ENCODE measurements around the gene FNDC3B. TPM values are rescaled to one million over a fixed set of nuclear protein-coding genes. Genes with fewer than 3 reads are reported as not detected.

The FNDC3B gene
- total and polyA plus RNA-seq, 2 donors (not counting 3 experiments of a cell fraction or from before 2014, with no cell fraction given), result 91.6 to 295 TPM

GRCh38 chr3:172376881-172377280, 337.5 kb downstream of the FNDC3B start:
- no peak for DNase-seq (ENCODE audit: low read depth, low spot score)
- H3K4me3 ChIP-seq (replicated peaks in 1 of 3; ENCODE audit: insufficient read depth in 1 of 3, low read depth in 1 of 3, low read length in 3 of 3), result no peak overlapping the region
- no peak overlapping the region for H2AFZ ChIP-seq (ENCODE audit: low read depth, low read length)
- dilution Hi-C loops (cut with MboI; ENCODE audit: extremely low pct_ligation_motif_present, low sequenced_read_pairs), result no loop called here
- no peaks in the 10 kb centered on the region for H3K27me3 ChIP-seq (ENCODE audit: control insufficient read depth in 2 of 2, insufficient read depth in 2 of 2, low read length in 2 of 2)
- no peaks in the 10 kb centered on the region for H3K4me1 ChIP-seq (ENCODE audit: control insufficient read depth, extremely low read depth, insufficient read depth, low read length)
- no peaks in the 10 kb centered on the region for H4K20me1 ChIP-seq (replicated peaks; ENCODE audit: control insufficient read depth, extremely low read depth, insufficient read depth, low read length)
- BruUV-seq (replicated peaks), result no TSS peak
- no peaks in the 10 kb centered on the region for H3K9me1 ChIP-seq (replicated peaks; ENCODE audit: control insufficient read depth, extremely low read depth, insufficient read depth, low read length)
- H3K9me3 ChIP-seq (replicated peaks; ENCODE audit: control insufficient read depth, insufficient read depth, low read length), result no peaks in the 10 kb centered on the region
- intact Hi-C loops (cut with micrococcal nuclease), result no loop called here
- ChIA-PET POLR2A (no interaction called here), CTCF (interaction anchor here (1.0 to 2.0 kb wide), 3 partner anchors 12 to 292 kb away, joined by 3 to 6 read pairs (median 4); no protein-coding TSS in a partner anchor)
- TF ChIP-seq CTCF (IDR thresholded peaks at IDR 0.05; ENCODE audit: extremely low read depth in 1 of 2, insufficient read depth in 1 of 2, low read depth in 1 of 2, low read length in 2 of 2) (no peak), GATA2 (IDR thresholded peaks at IDR 0.05; ENCODE audit: insufficient read depth, insufficient read length, low read depth, low read length) (no peak), EZH2 (IDR thresholded peaks at IDR 0.05; ENCODE audit: borderline replicate concordance, low read depth, low read length, severe bottlenecking) (no peak), MAX (IDR thresholded peaks at IDR 0.05; ENCODE audit: insufficient read depth, insufficient read length) (no peak), FOS (IDR thresholded peaks at IDR 0.05; ENCODE audit: borderline replicate concordance, insufficient read depth, low read length) (no peak), POLR2AphosphoS5 (IDR thresholded peaks at IDR 0.05; ENCODE audit: insufficient read depth, low read depth, low read length) (no peak), JUN (IDR thresholded peaks at IDR 0.05; ENCODE audit: borderline replicate concordance, insufficient read depth, insufficient read length, low read depth) (no peak), POLR2A (IDR thresholded peaks at IDR 0.05; ENCODE audit: low read depth, low read length) (no peak), MYC (IDR thresholded peaks at IDR 0.05; ENCODE audit: low read depth, low read length) (no peak)
- no peak overlapping the region for H3K27ac ChIP-seq (ENCODE audit: insufficient read depth, low read depth, low read length)
- peaks cover 32 to 38% of the 10 kb centered on the region in 2 experiments for H3K36me3 ChIP-seq (ENCODE audit: control insufficient read depth in 2 of 2, extremely low read depth in 1 of 2, insufficient read depth in 2 of 2, low read length in 2 of 2)
- peaks cover 3% of the 10 kb centered on the region for H3K79me2 ChIP-seq (ENCODE audit: control insufficient read depth, insufficient read depth, low read length)
- no peak overlapping the region for H3K9ac ChIP-seq (replicated peaks; ENCODE audit: extremely low read depth, insufficient read depth, low read length)
- no peak for FAIRE-seq
- no peak overlapping the region for H3K4me2 ChIP-seq (ENCODE audit: insufficient read depth, low read length)
